ENCODE data around the gene KCTD20. TPM values are rescaled to one million over a fixed set of nuclear protein-coding genes. Genes with fewer than 3 reads are reported as not detected.

The KCTD20 gene
- total RNA-seq, 1 experiment from 2014 or later: 23.7 TPM

- H3K4me2 ChIP-seq (ENCODE audit: low read length): no peak overlapping the region
- intact Hi-C loops (cut with micrococcal nuclease): no loop called here
- DNase-seq (ENCODE audit: low read depth, low spot score): no peak
- no peaks in the 10 kb centered on the region for H3K27me3 ChIP-seq (ENCODE audit: insufficient read depth, low read length)
- POLR2A ChIA-PET: no interaction called here
- TF ChIP-seq MAX (IDR thresholded peaks at IDR 0.05): no peak
- no peak for TF ChIP-seq POLR2AphosphoS5 (IDR thresholded peaks at IDR 0.05; ENCODE audit: low read depth, low read length)
- no peak for TF ChIP-seq RAD21 (IDR thresholded peaks at IDR 0.05; ENCODE audit: low read depth)
- no peak for TF ChIP-seq TCF7L2 (IDR thresholded peaks at IDR 0.05; ENCODE audit: borderline replicate concordance, extremely low read depth, insufficient read depth, insufficient read length)
- TF ChIP-seq ATF3 (IDR thresholded peaks at IDR 0.05): no peak
- no peak overlapping the region for H3K4me3 ChIP-seq (replicated peaks in 1 of 2; ENCODE audit: low read depth in 1 of 2, low read length in 2 of 2)
- H3K27ac ChIP-seq (ENCODE audit: low read depth, low read length): no peak overlapping the region
- ATAC-seq: no peak
- H2AFZ ChIP-seq (ENCODE audit: low read depth, low read length, poor library complexity, severe bottlenecking): no peak overlapping the region
- RAD21 ChIA-PET (ENCODE audit: low non-redundant PET in 1 of 2, low total read pairs in 2 of 2, uncharacterized antibody in 2 of 2, unreplicated experiment in 2 of 2): no interaction called here
- no peaks in the 10 kb centered on the region for H3K9me3 ChIP-seq (ENCODE audit: control insufficient read depth in 1 of 2, insufficient read depth in 1 of 2, low read depth in 1 of 2, low read length in 2 of 2)
- H3K4me1 ChIP-seq (ENCODE audit: control insufficient read depth in 1 of 2, insufficient read depth in 2 of 2, low read length in 2 of 2): no peaks in the 10 kb centered on the region
- no peaks in the 10 kb centered on the region for H3K36me3 ChIP-seq (ENCODE audit: control insufficient read depth in 1 of 2, insufficient read depth in 2 of 2, low read length in 2 of 2)
- no peaks in the 10 kb centered on the region for H4K20me1 ChIP-seq (ENCODE audit: insufficient read depth)
- no TSS peak for BruUV-seq (replicated peaks)
- no peaks in the 10 kb centered on the region for H3K9me2 ChIP-seq (ENCODE audit: insufficient read depth)
- peaks cover 92% of the 10 kb centered on the region for H3K79me2 ChIP-seq (ENCODE audit: insufficient read depth, low read length)
- H3K9ac ChIP-seq (ENCODE audit: low read length): no peak overlapping the region
- CTCF ChIA-PET: no interaction called here
These were observed 21.4 kb downstream of the KCTD20 start for GRCh38 chr6:36464233-36464632.

- Histone ChIP-seq H2AFZ (ENCODE audit: low read depth, low read length, poor library complexity, severe bottlenecking) (no peak overlapping the region), H3K36me3 (ENCODE audit: control insufficient read depth in 1 of 2, insufficient read depth in 2 of 2, low read length in 2 of 2) (peaks cover 2 to 7% of the 10 kb centered on the region in 2 experiments; a peak in 1 of 4 replicates), H4K20me1 (ENCODE audit: insufficient read depth) (no peaks in the 10 kb centered on the region; the same call in 1 of the 2 replicates), H3K9me2 (ENCODE audit: insufficient read depth) (no peaks in the 10 kb centered on the region), H3K9me3 (ENCODE audit: control insufficient read depth in 1 of 2, insufficient read depth in 1 of 2, low read depth in 1 of 2, low read length in 2 of 2) (no peaks in the 10 kb centered on the region), H3K27ac (ENCODE audit: low read depth, low read length) (no peak overlapping the region), H3K4me3 (replicated peaks in 1 of 2; ENCODE audit: low read depth in 1 of 2, low read length in 2 of 2) (no peak overlapping the region), H3K79me2 (ENCODE audit: insufficient read depth, low read length) (peaks cover 81% of the 10 kb centered on the region), H3K9ac (ENCODE audit: low read length) (no peak overlapping the region), H3K4me1 (ENCODE audit: control insufficient read depth in 1 of 2, insufficient read depth in 2 of 2, low read length in 2 of 2) (no peaks in the 10 kb centered on the region), H3K27me3 (ENCODE audit: insufficient read depth, low read length) (no peaks in the 10 kb centered on the region), H3K4me2 (ENCODE audit: low read length) (no peak overlapping the region)
- BruUV-seq (replicated peaks): no TSS peak
- no peak for TF ChIP-seq ATF3 (IDR thresholded peaks at IDR 0.05)
- no peak for TF ChIP-seq REST (IDR thresholded peaks at IDR 0.05; ENCODE audit: low read depth)
- TF ChIP-seq ELF1 (IDR thresholded peaks at IDR 0.05; ENCODE audit: borderline replicate concordance, low read depth): no peak
- no peak for TF ChIP-seq CBX3 (IDR thresholded peaks at IDR 0.05; ENCODE audit: low read depth)
- TF ChIP-seq EZH2phosphoT487 (IDR thresholded peaks at IDR 0.05; ENCODE audit: borderline replicate concordance): no peak
- ATAC-seq (no peak), DNase-seq (ENCODE audit: low read depth, low spot score) (no peak)
- ChIA-PET RAD21 (ENCODE audit: low non-redundant PET in 1 of 2, low total read pairs in 2 of 2, uncharacterized antibody in 2 of 2, unreplicated experiment in 2 of 2) (no interaction called here), POLR2A (no interaction called here), CTCF (no interaction called here)
- intact Hi-C loops (cut with micrococcal nuclease): no loop called here
These were observed 24.8 kb downstream of the KCTD20 start for GRCh38 chr6:36467625-36468024.

Data from HCT116 (cell line).